22Rv1 (cell line): ENCODE measurements around the gene PTPRM.

Source experiments
- CTCF ChIP-seq: fragments of 450-650 bp; IDR thresholded peaks from 2 replicates; pipeline ENCODE4 v1.5.1; 2017; ENCODE audit warnings: mild to moderate bottlenecking
- ZFX ChIP-seq: fragments of 450-650 bp; IDR thresholded peaks from 2 replicates; pipeline ENCODE4 v1.6.1; 2017; ENCODE audit warnings: antibody characterized with exemption, borderline replicate concordance

- TF ChIP-seq CTCF: no peak
- no peak for TF ChIP-seq ZFX
Measured at GRCh38 chr18:7813131-7813530, 246.0 kb downstream of the PTPRM start.
